H54 (cell line): ENCODE results near the gene ZDHHC14.

Experiments used
- DNase-seq: peaks from one replicate; pipeline ENCODE4 v3.0.0; 2011; ENCODE audit warnings: low spot score, mixed read lengths; ENCODE audit not compliant: insufficient read length
- FAIRE-seq: peaks from 3 replicates; lab custom pipeline; 2011; peaks lifted over from hg19 to GRCh38; lab: Jason Lieb, UNC
- POLR2A ChIP-seq: IDR thresholded peaks from 2 replicates; pipeline ENCODE4 v1.6.1; 2011; ENCODE audit warnings: low read depth, mild to moderate bottlenecking, low read length

ZDHHC14 gene

GRCh38 chr6:157634546-157634945, 253.6 kb downstream of the ZDHHC14 start:
- no peak for DNase-seq
- TF ChIP-seq POLR2A: no peak
- FAIRE-seq: no peak

DNA sequence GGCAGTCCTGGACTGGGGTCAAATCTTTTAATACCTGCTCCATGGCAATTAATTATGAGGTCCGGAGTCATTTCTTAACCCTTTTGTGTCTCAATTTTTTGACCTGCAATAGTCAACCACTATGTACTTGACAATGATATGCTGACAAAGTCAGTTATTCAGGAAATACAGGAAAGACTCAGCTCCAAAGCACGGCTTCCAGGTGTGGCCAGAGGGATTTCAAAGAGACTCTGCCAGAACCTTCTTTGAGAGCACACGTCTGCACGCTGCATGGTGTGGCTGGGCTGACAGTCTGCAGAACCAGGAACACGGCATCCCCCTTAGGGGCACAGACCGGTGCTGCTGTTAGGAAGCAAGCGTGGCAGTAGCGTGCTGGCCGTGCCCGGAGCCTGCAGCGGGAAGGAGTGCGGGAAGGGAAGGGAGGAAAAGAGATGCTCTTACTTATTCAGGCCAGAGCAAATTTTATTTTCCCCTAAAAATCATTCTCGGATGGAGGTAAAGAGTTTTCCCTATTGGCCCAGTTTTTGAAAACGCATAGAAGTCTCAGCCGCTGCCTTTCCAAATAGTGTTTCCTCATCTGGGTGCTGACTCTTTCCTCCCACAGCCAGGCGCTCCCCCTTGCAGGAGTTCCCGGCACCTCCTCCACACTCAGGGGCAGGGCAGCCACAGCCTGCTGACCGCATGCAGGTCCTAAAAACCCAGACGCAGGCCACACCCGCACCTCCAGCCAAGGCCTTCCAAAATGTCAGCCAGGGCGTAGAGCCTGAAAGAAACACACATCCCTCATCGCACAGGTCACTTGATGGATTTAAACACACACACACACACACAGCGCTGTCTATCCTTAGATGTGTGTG, 254.6 kb downstream of the ZDHHC14 start:
- TF ChIP-seq POLR2A: no peak
- DNase-seq (no peak), FAIRE-seq (no peak)

GRCh38 chr6:157637516-157637915, 256.5 kb downstream of the ZDHHC14 start:
- no peak for TF ChIP-seq POLR2A
- DNase-seq: no peak
- no peak for FAIRE-seq

DNA sequence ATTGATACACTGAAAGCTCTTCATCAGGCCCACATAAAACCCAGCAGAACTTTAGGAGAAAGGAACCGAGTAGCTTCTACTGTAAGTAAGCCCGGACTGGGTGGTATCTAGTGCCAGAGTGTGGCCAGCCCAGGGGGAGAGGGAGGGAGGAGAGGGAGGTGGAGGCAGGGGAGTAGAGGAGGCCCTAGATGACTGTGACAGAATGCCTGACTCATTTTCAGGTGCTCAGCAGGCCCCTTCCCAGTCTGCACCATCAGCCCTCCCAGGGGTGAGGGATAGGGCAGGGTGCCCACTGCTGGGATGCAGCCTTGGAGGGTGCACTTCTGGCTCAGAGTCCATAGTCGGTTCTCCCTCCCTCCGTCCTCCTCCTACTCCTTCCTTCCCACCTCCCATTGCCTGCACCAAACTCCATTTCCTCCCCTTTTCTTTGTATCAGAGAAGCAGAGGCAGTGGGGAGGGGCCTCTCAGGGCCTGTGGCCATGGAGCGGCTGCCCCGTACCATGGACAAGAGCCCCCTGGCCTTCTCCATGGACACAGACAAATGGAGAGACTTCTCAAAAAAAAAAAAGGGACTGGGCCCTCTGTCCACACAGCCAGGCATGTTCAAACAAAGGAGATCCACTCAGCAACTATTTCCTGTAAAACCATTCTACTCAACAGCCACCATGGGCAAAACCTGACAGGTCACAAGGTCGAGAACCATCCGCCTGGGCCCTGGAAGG, 257.1 kb downstream of the ZDHHC14 start:
- no peak for FAIRE-seq
- no peak for TF ChIP-seq POLR2A
- no peak for DNase-seq

GRCh38 chr6:157638779-157639178, 257.8 kb downstream of the ZDHHC14 start:
- no peak for DNase-seq
- TF ChIP-seq POLR2A: no peak
- FAIRE-seq: no peak

DNA sequence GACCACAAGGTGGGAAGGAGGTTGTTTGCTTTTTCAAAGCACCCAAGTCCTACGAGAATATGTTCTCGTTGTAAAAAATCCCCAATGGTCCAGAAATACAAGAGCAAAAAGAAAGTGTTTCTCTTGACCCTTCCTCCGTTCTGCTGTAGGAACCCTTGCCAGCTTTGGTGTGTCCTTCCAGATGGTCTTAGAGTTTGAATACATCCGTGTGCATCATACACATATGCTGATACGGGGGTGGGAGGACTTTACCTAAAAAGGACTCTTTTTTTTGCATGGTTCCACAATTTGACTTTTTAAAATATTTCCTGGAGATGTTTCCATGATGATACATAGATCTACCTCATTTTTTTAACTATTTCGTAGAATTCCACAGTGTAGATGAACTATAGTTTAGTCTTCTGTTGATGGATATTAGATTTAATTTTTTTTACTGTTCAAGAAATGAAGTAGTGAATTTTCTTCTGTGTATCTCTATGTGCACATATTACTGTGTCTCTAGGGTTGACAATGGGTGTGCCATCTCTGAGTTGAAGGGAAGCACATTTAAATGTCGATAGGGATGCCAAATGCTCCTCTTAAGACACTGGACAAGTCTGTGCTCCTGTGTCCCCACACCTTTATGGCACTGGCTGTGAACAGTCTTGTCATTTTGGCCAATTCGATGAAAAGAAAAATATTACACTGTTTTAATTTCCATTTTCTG, 259.9 kb downstream of the ZDHHC14 start:
- FAIRE-seq (no peak), DNase-seq (no peak)
- no peak for TF ChIP-seq POLR2A

DNA sequence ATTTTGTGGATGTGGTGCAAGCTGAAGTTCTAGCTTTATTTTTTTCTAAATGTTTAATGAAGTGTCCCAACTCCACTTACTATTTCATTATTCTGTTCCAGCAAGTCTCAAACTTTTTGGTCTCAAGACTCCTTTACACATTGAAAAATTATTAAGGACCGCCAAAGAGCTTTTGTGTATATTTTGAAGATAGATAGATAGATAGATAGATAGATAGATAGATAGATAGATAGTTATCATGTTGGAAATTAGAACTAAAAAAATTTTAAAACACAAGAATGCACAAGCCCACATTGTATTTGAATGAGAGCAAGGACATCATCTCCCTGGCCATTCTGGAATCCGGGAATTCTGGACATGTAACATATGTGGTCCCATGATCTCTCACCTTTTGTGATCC, 260.8 kb downstream of the ZDHHC14 start:
- DNase-seq (no peak), FAIRE-seq (no peak)

DNA sequence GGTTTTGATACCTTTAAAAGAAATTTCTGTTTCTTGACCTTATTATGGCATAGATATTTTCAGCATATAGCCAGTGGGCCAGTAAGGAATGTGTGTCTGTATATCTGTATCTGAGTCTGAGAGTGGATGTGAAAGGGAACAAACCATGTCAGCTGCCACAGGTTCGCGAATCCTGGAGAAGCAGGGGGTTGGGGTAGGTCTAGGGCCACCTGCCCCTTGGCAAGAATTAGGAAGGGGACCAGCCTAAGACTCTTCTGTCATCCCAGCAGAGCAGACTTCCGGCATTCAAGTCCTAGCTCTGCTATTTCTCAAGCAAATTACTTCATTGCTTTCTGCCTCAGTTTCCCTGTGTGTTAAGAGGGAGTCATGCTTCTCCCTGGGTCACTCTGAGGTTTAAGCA, 261.7 kb downstream of the ZDHHC14 start:
- no peak for FAIRE-seq
- no peak for TF ChIP-seq POLR2A
- DNase-seq: no peak

More for the DNA sequence above, 260.8 kb downstream of the ZDHHC14 start:
- no peak for TF ChIP-seq POLR2A

GRCh38 chr6:157644043-157644810, 263.2 kb downstream of the ZDHHC14 start:
- DNase-seq: no peak
- FAIRE-seq: no peak

GRCh38 chr6:157645201-157645795, 264.3 kb downstream of the ZDHHC14 start:
- FAIRE-seq (no peak), DNase-seq (no peak)
- TF ChIP-seq POLR2A: no peak

More at GRCh38 chr6:157644043-157644810, 263.2 kb downstream of the ZDHHC14 start:
- TF ChIP-seq POLR2A: no peak

DNA sequence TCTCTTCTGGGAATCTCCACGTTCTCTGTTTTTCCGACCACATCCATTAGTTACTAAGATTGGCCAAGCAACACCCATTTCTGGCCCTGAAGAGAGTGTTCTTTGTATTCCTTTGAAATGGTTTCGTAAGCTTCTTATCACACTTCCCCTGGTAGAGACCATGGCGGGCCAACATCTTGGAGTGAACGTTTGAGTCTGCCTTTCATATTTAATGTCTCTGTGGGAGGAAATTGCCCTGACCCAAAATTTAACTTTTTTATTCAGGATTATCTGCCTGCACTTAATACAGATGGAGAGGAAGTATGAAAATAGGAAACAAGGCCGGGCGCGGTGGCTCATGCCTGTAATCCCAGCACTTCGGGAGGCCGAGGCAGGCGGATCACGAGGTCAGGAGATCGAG, 265.0 kb downstream of the ZDHHC14 start:
- no peak for TF ChIP-seq POLR2A
- DNase-seq (no peak), FAIRE-seq (no peak)

- no peak for FAIRE-seq
- TF ChIP-seq POLR2A: no peak
- no peak for DNase-seq
Measured at GRCh38 chr6:157647261-157647915, 266.4 kb downstream of the ZDHHC14 start.
